Osteoblast (primary cell): ENCODE results near the gene CHSY1. TPM values are rescaled to one million over a fixed set of nuclear protein-coding genes. Genes with fewer than 3 reads are reported as not detected.
"Not testable (repeated sequence)": the region's sequence is repeated elsewhere in the genome, so short reads cannot be mapped to it uniquely, and the experiment has no call there.

Source experiments
- DNase-seq: peaks from one replicate; pipeline ENCODE4 v3.0.0; 2011; ENCODE audit warnings: low spot score, mixed read lengths; ENCODE audit not compliant: insufficient read length; ENCODE audit errors: missing footprints
- H2AFZ ChIP-seq: 2 replicates; pipeline ENCODE4 v1.6.0; 2011; ENCODE audit warnings: mild to moderate bottlenecking, low read length
- H3K27ac ChIP-seq: 2 replicates; pipeline ENCODE4 v1.5.1; 2011; ENCODE audit warnings: mild to moderate bottlenecking, low read depth, low read length, moderate library complexity
- H3K27me3 ChIP-seq: 2 replicates; pipeline ENCODE4 v1.6.0; 2012; ENCODE audit warnings: mild to moderate bottlenecking, control low read depth, inconsistent platforms, low read length, moderate library complexity; ENCODE audit not compliant: insufficient read depth
- H3K36me3 ChIP-seq: 2 replicates; pipeline ENCODE4 v1.5.1; 2011; ENCODE audit warnings: mild to moderate bottlenecking, low read length, control low read depth, moderate library complexity; ENCODE audit not compliant: insufficient read depth
- H3K4me1 ChIP-seq: 2 replicates; pipeline ENCODE4 v1.5.1; 2011; ENCODE audit warnings: mild to moderate bottlenecking, low read length, control low read depth, moderate library complexity; ENCODE audit not compliant: insufficient read depth
- H3K4me2 ChIP-seq: 2 replicates; pipeline ENCODE4 v1.6.0; 2011; ENCODE audit warnings: mild to moderate bottlenecking, low read length; ENCODE audit not compliant: insufficient read depth
- H3K4me3 ChIP-seq: fragments of 200-600 bp; sonication (generic); 3 replicates; pipeline ENCODE4 v1.5.1; 2012; ENCODE audit warnings: mild to moderate bottlenecking, low read length, inconsistent platforms; ENCODE audit not compliant: insufficient read depth
- H3K79me2 ChIP-seq: 2 replicates; pipeline ENCODE4 v1.6.0; 2012; ENCODE audit warnings: mild to moderate bottlenecking, low read length, control low read depth, inconsistent platforms; ENCODE audit not compliant: insufficient read depth
- H3K9me3 ChIP-seq: 2 replicates; pipeline ENCODE4 v1.5.1; 2011; ENCODE audit warnings: low read depth, low read length, control low read depth
- H4K20me1 ChIP-seq: 2 replicates; pipeline ENCODE4 v1.6.0; 2012; ENCODE audit warnings: mild to moderate bottlenecking, low read length, control low read depth; ENCODE audit not compliant: insufficient read depth
- total RNA-seq: library from RNA; depleted of rRNA; stranded (reverse); fragments of >200 nt; gene quantifications from 2 replicates; pipeline ENCODE4 v1.2.3, GENCODE V29; 2012
- TF ChIP-seq, protein P1 (sequence below): IDR thresholded peaks from 2 replicates; pipeline ENCODE4 v1.5.1; 2011; ENCODE audit warnings: mild to moderate bottlenecking, low read depth, low read length, moderate library complexity; ENCODE audit errors: extremely low read depth

CHSY1 gene
- total RNA-seq, 1 donor: 39.1 TPM

DNA sequence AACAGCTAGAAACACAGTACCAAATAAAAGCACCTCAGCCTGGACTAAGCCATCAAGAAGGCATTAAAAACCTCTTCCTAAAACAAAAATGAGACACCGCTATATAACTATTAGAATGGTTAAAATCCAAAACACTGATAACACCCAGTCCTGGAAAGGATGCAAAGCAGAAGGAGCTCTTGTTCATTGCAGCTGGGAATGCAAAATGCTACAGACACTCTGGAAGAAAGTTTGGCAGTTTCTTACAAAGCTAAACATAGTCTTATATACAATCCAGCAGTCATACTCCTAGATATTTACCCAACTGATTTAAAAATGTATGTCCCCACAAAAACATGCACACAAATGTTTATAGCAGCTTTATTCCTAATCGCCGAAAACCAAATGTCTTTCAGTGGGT lies 35.7 kb downstream of the CHSY1 start:
- Histone ChIP-seq H2AFZ (no peak overlapping the region), H3K27me3 (no peaks in the 10 kb centered on the region), H3K9me3 (no peaks in the 10 kb centered on the region), H3K36me3 (peaks cover 28% of the 10 kb centered on the region), H3K4me3 (no peak overlapping the region), H3K4me1 (peaks cover 8% of the 10 kb centered on the region), H3K4me2 (no peak overlapping the region), H3K27ac (no peak overlapping the region), H3K79me2 (peaks cover 99% of the 10 kb centered on the region), H4K20me1 (peaks cover 45% of the 10 kb centered on the region)
- TF ChIP-seq, protein P1, sequence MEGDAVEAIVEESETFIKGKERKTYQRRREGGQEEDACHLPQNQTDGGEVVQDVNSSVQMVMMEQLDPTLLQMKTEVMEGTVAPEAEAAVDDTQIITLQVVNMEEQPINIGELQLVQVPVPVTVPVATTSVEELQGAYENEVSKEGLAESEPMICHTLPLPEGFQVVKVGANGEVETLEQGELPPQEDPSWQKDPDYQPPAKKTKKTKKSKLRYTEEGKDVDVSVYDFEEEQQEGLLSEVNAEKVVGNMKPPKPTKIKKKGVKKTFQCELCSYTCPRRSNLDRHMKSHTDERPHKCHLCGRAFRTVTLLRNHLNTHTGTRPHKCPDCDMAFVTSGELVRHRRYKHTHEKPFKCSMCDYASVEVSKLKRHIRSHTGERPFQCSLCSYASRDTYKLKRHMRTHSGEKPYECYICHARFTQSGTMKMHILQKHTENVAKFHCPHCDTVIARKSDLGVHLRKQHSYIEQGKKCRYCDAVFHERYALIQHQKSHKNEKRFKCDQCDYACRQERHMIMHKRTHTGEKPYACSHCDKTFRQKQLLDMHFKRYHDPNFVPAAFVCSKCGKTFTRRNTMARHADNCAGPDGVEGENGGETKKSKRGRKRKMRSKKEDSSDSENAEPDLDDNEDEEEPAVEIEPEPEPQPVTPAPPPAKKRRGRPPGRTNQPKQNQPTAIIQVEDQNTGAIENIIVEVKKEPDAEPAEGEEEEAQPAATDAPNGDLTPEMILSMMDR: no peak
- DNase-seq: no peak

DNA sequence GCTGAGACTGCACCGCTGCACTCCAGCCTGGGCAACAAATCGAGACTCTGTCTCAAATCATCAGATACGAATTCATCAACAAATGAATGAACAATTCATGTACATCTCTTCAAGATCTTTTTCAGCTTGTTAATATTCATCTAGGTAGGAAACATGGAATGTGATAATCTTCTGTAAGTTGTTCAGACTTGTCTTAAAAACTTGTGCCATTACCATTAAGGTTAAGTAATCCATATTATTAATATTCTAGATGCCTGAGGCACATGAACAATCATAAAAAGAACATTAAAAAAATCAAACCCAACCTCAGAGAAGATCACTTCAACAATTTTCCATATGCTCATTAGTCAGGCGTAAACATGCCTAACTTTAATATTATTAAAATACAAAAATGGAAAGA lies 36.2 kb downstream of the CHSY1 start:
- Histone ChIP-seq H2AFZ (no peak overlapping the region), H3K79me2 (peaks cover 99% of the 10 kb centered on the region), H3K27ac (no peak overlapping the region), H3K9me3 (no peaks in the 10 kb centered on the region), H3K4me3 (no peak overlapping the region), H3K36me3 (peaks cover 28% of the 10 kb centered on the region), H3K4me1 (peaks cover 12% of the 10 kb centered on the region), H3K27me3 (no peaks in the 10 kb centered on the region), H4K20me1 (peaks cover 41% of the 10 kb centered on the region), H3K4me2 (no peak overlapping the region)
- TF ChIP-seq, protein P1: no peak
- DNase-seq: no peak

GRCh38 chr15:101214435-101215097 lies 37.3 kb downstream of the CHSY1 start:
- not testable (repeated sequence) for H3K27me3 ChIP-seq, H2AFZ ChIP-seq, DNase-seq, H3K27ac ChIP-seq, H3K4me3 ChIP-seq, H3K9me3 ChIP-seq, H3K4me2 ChIP-seq
- peaks cover 38% of the 10 kb centered on the region for H4K20me1 ChIP-seq
- H3K4me1 ChIP-seq: peaks cover 23% of the 10 kb centered on the region
- H3K79me2 ChIP-seq: peaks cover 99% of the 10 kb centered on the region
- H3K36me3 ChIP-seq: peaks cover 27% of the 10 kb centered on the region

- Histone ChIP-seq H3K9me3 (no peaks in the 10 kb centered on the region), H3K36me3 (peaks cover 23% of the 10 kb centered on the region), H3K4me2 (no peak overlapping the region), H4K20me1 (peaks cover 36% of the 10 kb centered on the region), H3K4me3 (no peak overlapping the region), H2AFZ (no peak overlapping the region), H3K79me2 (peaks cover 99% of the 10 kb centered on the region), H3K27me3 (no peaks in the 10 kb centered on the region), H3K27ac (no peak overlapping the region), H3K4me1 (peaks cover 25% of the 10 kb centered on the region)
- TF ChIP-seq, protein P1: no peak
- no peak for DNase-seq
Observed at GRCh38 chr15:101213570-101213969, 38.3 kb downstream of the CHSY1 start.
